Islet of Langerhans (tissue), 1 donor: ENCODE results near the gene FYB1.
"Not testable (repeated sequence)": the region's sequence is repeated elsewhere in the genome, so short reads cannot be mapped to it uniquely, and the experiment has no call there.

Source experiments
- FAIRE-seq: peaks from one replicate; lab custom pipeline; 2011; peaks lifted over from hg19 to GRCh38; lab: Jason Lieb, UNC

The FYB1 gene

GRCh38 chr5:39187831-39188731 lies 31.3 kb downstream of the FYB1 start:
- FAIRE-seq, result no peak

GRCh38 chr5:39186722-39187539 lies 32.4 kb downstream of the FYB1 start:
- FAIRE-seq, result no peak

GRCh38 chr5:39186289-39186688 lies 33.1 kb downstream of the FYB1 start:
- no peak for FAIRE-seq

GRCh38 chr5:39185761-39186160 lies 33.6 kb downstream of the FYB1 start:
- FAIRE-seq, result no peak

- not testable (repeated sequence) for FAIRE-seq
Observed at GRCh38 chr5:39179561-39179960, 39.8 kb downstream of the FYB1 start.

GRCh38 chr5:39178861-39179260 lies 40.5 kb downstream of the FYB1 start:
- no peak for FAIRE-seq

- no peak for FAIRE-seq
Observed at GRCh38 chr5:39178171-39178570, 41.2 kb downstream of the FYB1 start.

GRCh38 chr5:39177631-39177964 lies 41.8 kb downstream of the FYB1 start:
- FAIRE-seq, result no peak

- no peak for FAIRE-seq
Observed at GRCh38 chr5:39176759-39177630, 42.4 kb downstream of the FYB1 start.

- no peak for FAIRE-seq
Observed at GRCh38 chr5:39175273-39175955, 43.9 kb downstream of the FYB1 start.

- FAIRE-seq, result no peak
Observed at GRCh38 chr5:39173069-39173468, 46.3 kb downstream of the FYB1 start.

- no peak for FAIRE-seq
Observed at GRCh38 chr5:39172593-39172992, 46.8 kb downstream of the FYB1 start.

- FAIRE-seq, result no peak
Observed at GRCh38 chr5:39171647-39172046, 47.7 kb downstream of the FYB1 start.

GRCh38 chr5:39169081-39169480 lies 50.3 kb downstream of the FYB1 start:
- FAIRE-seq, result no peak

- no peak for FAIRE-seq
Observed at GRCh38 chr5:39167972-39168342, 51.4 kb downstream of the FYB1 start.

- no peak for FAIRE-seq
Observed at GRCh38 chr5:39167141-39167971, 52.0 kb downstream of the FYB1 start.

GRCh38 chr5:39164529-39165402 lies 54.6 kb downstream of the FYB1 start:
- FAIRE-seq, result no peak

- no peak for FAIRE-seq
Observed at GRCh38 chr5:39164016-39164415, 55.3 kb downstream of the FYB1 start.

GRCh38 chr5:39161578-39161977 lies 57.8 kb downstream of the FYB1 start:
- no peak for FAIRE-seq
